GM12878 (cell line): ENCODE data around the gene UBE3B. TPM values are rescaled to one million over a fixed set of nuclear protein-coding genes. Genes with fewer than 3 reads are reported as not detected.

ENCODE experiments used
- ATAC-seq: fragments of 200-7000 bp; cut with Tn5 transposase; 3 replicates; pipeline ENCODE4 v1.9.1; 2020; ENCODE audit warnings: mild to moderate bottlenecking, moderate library complexity
- BruUV-seq: library from RNA; stranded (reverse); fragments of 400-500 nt; replicated peaks from 2 replicates; lab custom pipeline; 2021; lab: Mats Ljungman, UMichigan
- CTCF ChIA-PET: fragments of 300-600 bp; sonication (Branson Sonifier 250); formaldehyde crosslinking; extraction: SDS; loops from one replicate; lab custom pipeline; 2021; ENCODE audit warnings: inconsistent platforms; lab: Yijun Ruan, JAX
- POLR2A ChIA-PET: fragments of 350-600 bp; formaldehyde crosslinking; extraction: SDS; loops from one replicate; lab custom pipeline; 2021; ENCODE audit warnings: inconsistent platforms; lab: Charles Lee
- RAD21 ChIA-PET: fragments of 300-600 bp; sonication (Branson Sonifier 250); formaldehyde crosslinking; loops from one replicate; lab custom pipeline; 2023; ENCODE audit warnings: antibody characterized with exemption; ENCODE audit not compliant: unreplicated experiment; lab: Charles Lee
- SMC1A ChIA-PET: fragments of 300-600 bp; sonication (Branson Sonifier 250); formaldehyde crosslinking; loops from one replicate; lab custom pipeline; 2023; ENCODE audit not compliant: unreplicated experiment, uncharacterized antibody; lab: Charles Lee
- DNase-seq: peaks from one replicate; pipeline ENCODE4 v3.0.0-alpha.2; 2011; ENCODE audit warnings: low read depth, low spot score
- FAIRE-seq: peaks from 3 replicates; lab custom pipeline; 2011; peaks lifted over from hg19 to GRCh38; lab: Jason Lieb, UNC
- H2AFZ ChIP-seq: 2 replicates; pipeline ENCODE4 v1.6.0; 2011; ENCODE audit warnings: low read depth, low read length, control low read depth; ENCODE audit not compliant: control insufficient read depth
- H3K27ac ChIP-seq: 2 replicates; pipeline ENCODE4 v1.5.1; 2011; ENCODE audit warnings: control low read depth; ENCODE audit not compliant: control insufficient read depth, insufficient read depth
- H3K27me3 ChIP-seq, 2 experiments: replicated peaks in 1 of 2; 2 replicates each; pipeline versions ENCODE4 v1.6.0 to v1.6.1; 2011; ENCODE audit warnings: low read length in 1 of 2; ENCODE audit not compliant: control insufficient read depth in 2 of 2, insufficient read depth in 2 of 2
- H3K36me3 ChIP-seq, 2 experiments: 2 replicates each; pipeline ENCODE4 v1.5.1; 2011; ENCODE audit warnings: low read length in 1 of 2; ENCODE audit not compliant: control insufficient read depth in 2 of 2, insufficient read depth in 2 of 2
- H3K4me1 ChIP-seq: 2 replicates; pipeline ENCODE4 v1.6.1; 2011; ENCODE audit warnings: mild to moderate bottlenecking, low read length, moderate library complexity, mixed read lengths; ENCODE audit not compliant: control insufficient read depth, insufficient read depth
- H3K4me2 ChIP-seq: 2 replicates; pipeline ENCODE4 v1.6.0; 2011; ENCODE audit warnings: control low read depth; ENCODE audit not compliant: control insufficient read depth, insufficient read depth
- H3K4me3 ChIP-seq: fragments of 200-600 bp; sonication (generic); 2 replicates; pipeline ENCODE4 v1.5.1; 2016
- H3K79me2 ChIP-seq: 2 replicates; pipeline ENCODE4 v1.6.0; 2011; ENCODE audit warnings: low read length; ENCODE audit not compliant: control insufficient read depth, insufficient read depth
- H3K9ac ChIP-seq: 2 replicates; pipeline ENCODE4 v1.8.0; 2011; ENCODE audit warnings: low read length, control low read depth, mixed read lengths; ENCODE audit not compliant: control insufficient read depth, insufficient read depth
- H3K9me3 ChIP-seq: replicated peaks from 3 replicates; pipeline ENCODE4 v1.5.1; 2011; ENCODE audit warnings: mild to moderate bottlenecking, low read length; ENCODE audit not compliant: control insufficient read depth, insufficient read depth
- H4K20me1 ChIP-seq: 2 replicates; pipeline ENCODE4 v1.6.0; 2011; ENCODE audit not compliant: control insufficient read depth, insufficient read depth
- BACH1 ChIP-seq: fragments of 450-650 bp; IDR thresholded peaks from 2 replicates; pipeline ENCODE4 v1.6.1; 2017; ENCODE audit warnings: mild to moderate bottlenecking, borderline replicate concordance
- KAT2A ChIP-seq: conservative IDR thresholded peaks from 2 replicates; pipeline ENCODE4 v1.6.1; 2011; ENCODE audit warnings: low read depth, low read length; ENCODE audit not compliant: control insufficient read depth
- NR2F1 ChIP-seq: fragments of 450-650 bp; conservative IDR thresholded peaks from 2 replicates; pipeline ENCODE4 v1.6.1; 2017; ENCODE audit warnings: mild to moderate bottlenecking
- POLR2AphosphoS2 ChIP-seq: IDR thresholded peaks from 2 replicates; pipeline ENCODE4 v1.6.1; 2011; ENCODE audit warnings: low read depth, mild to moderate bottlenecking, low read length, improper control_type of control experiment, moderate library complexity
- STAT1 ChIP-seq: fragments of 450-650 bp; conservative IDR thresholded peaks from 2 replicates; pipeline ENCODE4 v1.6.1; 2014; ENCODE audit warnings: antibody characterized with exemption, mild to moderate bottlenecking
- ZNF274 ChIP-seq: IDR thresholded peaks from one replicate; pipeline ENCODE4 v1.8.0; 2011; ENCODE audit not compliant: insufficient read length, insufficient read depth
- ZZZ3 ChIP-seq: IDR thresholded peaks from 2 replicates; pipeline ENCODE4 v1.6.1; 2011; ENCODE audit warnings: low read depth; ENCODE audit not compliant: control insufficient read depth, insufficient read length
- WGBS: methylation state at CpG from one replicate; pipeline ENCODE4 v1.1.6; 2016; ENCODE audit warnings: low lambda C conversion rate; ENCODE audit not compliant: insufficient replicate concordance, insufficient coverage; ENCODE audit errors: missing lambda C conversion rate; 5-methylcytosine and 5-hydroxymethylcytosine counted together
- in situ Hi-C: fragments of 300-500 bp; cut with MboI; formaldehyde crosslinking; loops from 9 replicates; pipeline ENCODE4 v1.14.3; 2018; ENCODE audit warnings: mixed read lengths
- intact Hi-C: fragments of 100-400 bp; cut with micrococcal nuclease; formaldehyde crosslinking; loops from one replicate; pipeline ENCODE4 v1.14.2; 2022; ENCODE audit not compliant: unreplicated experiment
- polyA plus RNA-seq, 11 experiments: library from polyadenylated mRNA; depleted of rRNA in 4 of 11; unstranded in 6 of 11; stranded (reverse) in 5 of 11; fragments of >200 nt; fragmentation: Nextera tagmentation in 4 of 11; fragmentation: Illumina TruSeq in 1 of 11; extraction: Ambion mirVana in 4 of 11; extraction: Trizol in 1 of 11; gene quantifications; 1 replicate in 1 of 11; 2 replicates in 10 of 11; pipeline versions ENCODE4 v1.2.1 to v1.2.3, GENCODE V29; 2011 to 2016; ENCODE audit warnings: inconsistent platforms in 2 of 11, missing spikeins in 2 of 11, low read depth in 1 of 11
- total RNA-seq, 4 experiments: library from RNA; depleted of rRNA in 3 of 4; stranded (reverse); fragments of >200 nt in 3 of 4; fragmentation: Illumina TruSeq in 1 of 4; extraction: Trizol in 1 of 4; gene quantifications; 2 replicates each; pipeline versions ENCODE4 v1.2.1 to v1.2.3, GENCODE V29; 2013 to 2021
- TF ChIP-seq, protein P1 (sequence below): fragments of 450-650 bp; IDR thresholded peaks from 2 replicates; pipeline ENCODE4 v1.6.1; 2017; ENCODE audit warnings: mild to moderate bottlenecking
- TF ChIP-seq, protein P2 (sequence below): fragments of 450-650 bp; IDR thresholded peaks from 2 replicates; pipeline ENCODE4 v1.6.1; 2017; ENCODE audit warnings: mild to moderate bottlenecking, low read depth, inconsistent platforms; ENCODE audit not compliant: poor library complexity, severe bottlenecking
- TF ChIP-seq, protein P3 (sequence below): fragments of 150-350 bp; IDR thresholded peaks from 2 replicates; pipeline ENCODE4 v1.6.1; 2014; ENCODE audit warnings: mild to moderate bottlenecking, low read depth, low read length

UBE3B gene
- total and polyA plus RNA-seq, 10 of the 15 experiments (the other 5 are each of a cell fraction or from before 2014, with no cell fraction given): 7.4 to 25.3 (median 17.1) TPM

DNA sequence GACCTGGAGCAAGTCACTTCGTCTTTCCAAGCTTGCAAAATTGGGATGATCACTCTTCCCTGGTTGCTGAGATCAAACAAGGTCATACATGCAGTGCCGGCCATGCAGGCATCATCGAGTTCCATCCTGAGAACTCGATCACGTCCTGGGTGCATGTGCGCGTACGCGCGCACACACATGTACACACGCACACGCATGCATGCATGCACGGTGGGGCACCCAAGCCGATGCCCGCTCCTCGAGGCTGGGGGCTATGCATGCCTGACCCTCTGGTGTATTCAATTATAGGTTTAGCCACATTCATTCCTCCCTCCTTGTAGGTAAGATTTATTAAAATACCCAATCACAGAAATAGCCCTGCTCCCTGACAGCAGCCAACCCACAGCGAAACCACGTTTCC is 69.9 kb downstream of the UBE3B start:
- ChIA-PET CTCF (no interaction called here), POLR2A (no interaction called here), SMC1A (no interaction called here), RAD21 (no interaction called here)
- TF ChIP-seq STAT1: no peak
- H3K27ac ChIP-seq: no peak overlapping the region
- no peak for DNase-seq
- intact Hi-C loops: no loop called here
- BruUV-seq: no TSS peak
- WGBS: 74% methylated on average over 18 of the region's 18 CpGs
- H3K4me2 ChIP-seq: no peak overlapping the region
- no peaks in the 10 kb centered on the region for H3K79me2 ChIP-seq
- H3K9ac ChIP-seq: no peak overlapping the region
- no peak for ATAC-seq
- no peak overlapping the region for H3K4me3 ChIP-seq
- no peak for FAIRE-seq
- in situ Hi-C loops: no loop called here
- H4K20me1 ChIP-seq: no peaks in the 10 kb centered on the region
- H2AFZ ChIP-seq: no peak overlapping the region
- H3K9me3 ChIP-seq: no peaks in the 10 kb centered on the region
- H3K36me3 ChIP-seq: no peaks in the 10 kb centered on the region
- H3K27me3 ChIP-seq: no peaks in the 10 kb centered on the region
- no peaks in the 10 kb centered on the region for H3K4me1 ChIP-seq

DNA sequence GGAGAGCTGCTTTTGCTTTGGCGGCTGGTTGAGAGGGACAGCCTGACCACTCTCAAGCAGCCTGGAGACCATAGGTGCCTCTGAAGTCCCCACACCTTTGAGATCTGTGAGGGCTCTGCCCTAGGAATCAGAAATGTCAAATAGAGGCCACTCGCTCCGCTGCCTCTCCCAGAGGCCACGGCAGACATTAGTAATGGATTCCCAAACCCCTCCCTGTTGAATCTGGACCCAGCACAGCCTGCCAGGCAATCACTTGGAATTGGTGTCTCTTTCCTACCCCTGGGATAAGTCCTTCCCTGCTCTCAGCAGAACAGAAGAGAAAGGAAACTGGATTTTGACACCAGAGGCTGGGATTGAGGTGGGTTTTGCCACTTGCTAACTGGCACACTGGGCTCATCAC is 70.8 kb downstream of the UBE3B start:
- in situ Hi-C loops (no loop called here), intact Hi-C loops (no loop called here)
- Histone ChIP-seq H3K4me1 (no peaks in the 10 kb centered on the region), H3K4me3 (no peak overlapping the region), H3K27ac (no peak overlapping the region), H2AFZ (no peak overlapping the region), H3K36me3 (no peaks in the 10 kb centered on the region), H3K27me3 (no peaks in the 10 kb centered on the region), H3K79me2 (no peaks in the 10 kb centered on the region), H3K4me2 (no peak overlapping the region), H3K9me3 (no peaks in the 10 kb centered on the region), H4K20me1 (no peaks in the 10 kb centered on the region), H3K9ac (no peak overlapping the region)
- 56% methylated on average over 4 of the region's 4 CpGs for WGBS
- TF ChIP-seq BACH1 (no peak), ZNF274 (no peak), ZZZ3 (no peak), POLR2AphosphoS2 (no peak), NR2F1 (no peak), KAT2A (no peak)
- TF ChIP-seq, protein P1, sequence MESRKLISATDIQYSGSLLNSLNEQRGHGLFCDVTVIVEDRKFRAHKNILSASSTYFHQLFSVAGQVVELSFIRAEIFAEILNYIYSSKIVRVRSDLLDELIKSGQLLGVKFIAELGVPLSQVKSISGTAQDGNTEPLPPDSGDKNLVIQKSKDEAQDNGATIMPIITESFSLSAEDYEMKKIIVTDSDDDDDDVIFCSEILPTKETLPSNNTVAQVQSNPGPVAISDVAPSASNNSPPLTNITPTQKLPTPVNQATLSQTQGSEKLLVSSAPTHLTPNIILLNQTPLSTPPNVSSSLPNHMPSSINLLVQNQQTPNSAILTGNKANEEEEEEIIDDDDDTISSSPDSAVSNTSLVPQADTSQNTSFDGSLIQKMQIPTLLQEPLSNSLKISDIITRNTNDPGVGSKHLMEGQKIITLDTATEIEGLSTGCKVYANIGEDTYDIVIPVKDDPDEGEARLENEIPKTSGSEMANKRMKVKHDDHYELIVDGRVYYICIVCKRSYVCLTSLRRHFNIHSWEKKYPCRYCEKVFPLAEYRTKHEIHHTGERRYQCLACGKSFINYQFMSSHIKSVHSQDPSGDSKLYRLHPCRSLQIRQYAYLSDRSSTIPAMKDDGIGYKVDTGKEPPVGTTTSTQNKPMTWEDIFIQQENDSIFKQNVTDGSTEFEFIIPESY: no peak
- TF ChIP-seq, protein P2, sequence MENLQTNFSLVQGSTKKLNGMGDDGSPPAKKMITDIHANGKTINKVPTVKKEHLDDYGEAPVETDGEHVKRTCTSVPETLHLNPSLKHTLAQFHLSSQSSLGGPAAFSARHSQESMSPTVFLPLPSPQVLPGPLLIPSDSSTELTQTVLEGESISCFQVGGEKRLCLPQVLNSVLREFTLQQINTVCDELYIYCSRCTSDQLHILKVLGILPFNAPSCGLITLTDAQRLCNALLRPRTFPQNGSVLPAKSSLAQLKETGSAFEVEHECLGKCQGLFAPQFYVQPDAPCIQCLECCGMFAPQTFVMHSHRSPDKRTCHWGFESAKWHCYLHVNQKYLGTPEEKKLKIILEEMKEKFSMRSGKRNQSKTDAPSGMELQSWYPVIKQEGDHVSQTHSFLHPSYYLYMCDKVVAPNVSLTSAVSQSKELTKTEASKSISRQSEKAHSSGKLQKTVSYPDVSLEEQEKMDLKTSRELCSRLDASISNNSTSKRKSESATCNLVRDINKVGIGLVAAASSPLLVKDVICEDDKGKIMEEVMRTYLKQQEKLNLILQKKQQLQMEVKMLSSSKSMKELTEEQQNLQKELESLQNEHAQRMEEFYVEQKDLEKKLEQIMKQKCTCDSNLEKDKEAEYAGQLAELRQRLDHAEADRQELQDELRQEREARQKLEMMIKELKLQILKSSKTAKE: no peak
- TF ChIP-seq, protein P3, sequence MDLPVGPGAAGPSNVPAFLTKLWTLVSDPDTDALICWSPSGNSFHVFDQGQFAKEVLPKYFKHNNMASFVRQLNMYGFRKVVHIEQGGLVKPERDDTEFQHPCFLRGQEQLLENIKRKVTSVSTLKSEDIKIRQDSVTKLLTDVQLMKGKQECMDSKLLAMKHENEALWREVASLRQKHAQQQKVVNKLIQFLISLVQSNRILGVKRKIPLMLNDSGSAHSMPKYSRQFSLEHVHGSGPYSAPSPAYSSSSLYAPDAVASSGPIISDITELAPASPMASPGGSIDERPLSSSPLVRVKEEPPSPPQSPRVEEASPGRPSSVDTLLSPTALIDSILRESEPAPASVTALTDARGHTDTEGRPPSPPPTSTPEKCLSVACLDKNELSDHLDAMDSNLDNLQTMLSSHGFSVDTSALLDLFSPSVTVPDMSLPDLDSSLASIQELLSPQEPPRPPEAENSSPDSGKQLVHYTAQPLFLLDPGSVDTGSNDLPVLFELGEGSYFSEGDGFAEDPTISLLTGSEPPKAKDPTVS: no peak
- BruUV-seq: no TSS peak
- DNase-seq (no peak), ATAC-seq (no peak), FAIRE-seq (no peak)
- ChIA-PET SMC1A (no interaction called here), CTCF (no interaction called here), POLR2A (no interaction called here), RAD21 (no interaction called here)
